ENCODE data around the gene ANKRD13A.
"Not testable (repeated sequence)": the region's sequence is repeated elsewhere in the genome, so short reads cannot be mapped to it uniquely, and the experiment has no call there.

Gene ANKRD13A

GRCh38 chr12:109982210-109982609, 17.0 kb upstream of the ANKRD13A start:
- H3K4me3 ChIP-seq (ENCODE audit: low read depth, low read length) = no peak overlapping the region
- no peak for TF ChIP-seq CTCF (IDR thresholded peaks at IDR 0.05; ENCODE audit: low read depth, low read length, missing control alignments)
- no peak for DNase-seq (ENCODE audit: low read depth)

GRCh38 chr12:109983432-109984142, 15.6 kb upstream of the ANKRD13A start:
- no peak for TF ChIP-seq CTCF (IDR thresholded peaks at IDR 0.05; ENCODE audit: low read depth, low read length, missing control alignments)
- H3K4me3 ChIP-seq (ENCODE audit: low read depth, low read length) = no peak overlapping the region
- no peak for DNase-seq (ENCODE audit: low read depth)

- DNase-seq (ENCODE audit: low read depth) = not testable (repeated sequence)
Observed at GRCh38 chr12:109986236-109986635, 13.0 kb upstream of the ANKRD13A start.

GRCh38 chr12:109987615-109988014, 11.6 kb upstream of the ANKRD13A start:
- no peak for DNase-seq (ENCODE audit: low read depth)
- no peak overlapping the region for H3K4me3 ChIP-seq (ENCODE audit: low read depth, low read length)
- TF ChIP-seq CTCF (IDR thresholded peaks at IDR 0.05; ENCODE audit: low read depth, low read length, missing control alignments) = no peak

More at GRCh38 chr12:109986236-109986635, 13.0 kb upstream of the ANKRD13A start:
- H3K4me3 ChIP-seq (ENCODE audit: low read depth, low read length) = not testable (repeated sequence)

- H3K4me3 ChIP-seq (ENCODE audit: low read depth, low read length) = no peak overlapping the region
- TF ChIP-seq CTCF (IDR thresholded peaks at IDR 0.05; ENCODE audit: low read depth, low read length, missing control alignments) = no peak
- DNase-seq (ENCODE audit: low read depth) = no peak
Observed at GRCh38 chr12:109988274-109988673, 11.0 kb upstream of the ANKRD13A start.

GRCh38 chr12:109988903-109989302, 10.3 kb upstream of the ANKRD13A start:
- H3K4me3 ChIP-seq (ENCODE audit: low read depth, low read length) = no peak overlapping the region
- no peak for TF ChIP-seq CTCF (IDR thresholded peaks at IDR 0.05; ENCODE audit: low read depth, low read length, missing control alignments)
- no peak for DNase-seq (ENCODE audit: low read depth)

- H3K4me3 ChIP-seq (ENCODE audit: low read depth, low read length) = no peak overlapping the region
- no peak for TF ChIP-seq CTCF (IDR thresholded peaks at IDR 0.05; ENCODE audit: low read depth, low read length, missing control alignments)
- DNase-seq (ENCODE audit: low read depth) = no peak
Observed at GRCh38 chr12:109989380-109989779, 9.8 kb upstream of the ANKRD13A start.

All from GM12864 (cell line).